ENCODE results near the gene FHOD3. TPM values are rescaled to one million over a fixed set of nuclear protein-coding genes. Genes with fewer than 3 reads are reported as not detected.

Gene FHOD3
- total and polyA plus RNA-seq, 7 donors: 5.4 to 98.2 (median 20.2) TPM

GRCh38 chr18:36580266-36580665, 282.8 kb downstream of the FHOD3 start:
- H3K4me3 ChIP-seq: no peak overlapping the region
- no peaks in the 10 kb centered on the region for H3K4me1 ChIP-seq
- H3K36me3 ChIP-seq (ENCODE audit: insufficient read depth in 1 of 2, low read depth in 1 of 2): peaks cover 0 to 3% of the 10 kb centered on the region in 2 donors
- intact Hi-C loops (cut with DNase I): no loop called here
- no peaks in the 10 kb centered on the region for H3K9me3 ChIP-seq
- peak overlapping the region; percentile 30 for H3K27ac ChIP-seq
- no peaks in the 10 kb centered on the region for H3K27me3 ChIP-seq (ENCODE audit: insufficient read depth in 3 of 3, low read length in 2 of 3)
- peak; percentile 28 to 59 for DNase-seq
- peak; percentile 51 to 76 (median 62) for ATAC-seq
- 50 to 75% (median 58%) methylated on average over 2 of the region's 2 CpGs for WGBS, 3 donors
- no peak for TF ChIP-seq CTCF (IDR thresholded peaks at IDR 0.05)

- DNase-seq (no peak), ATAC-seq (peak in 1 of 4 donors; percentile 40)
- WGBS, 3 donors: 86 to 94% (median 94%) methylated on average over 6 of the region's 6 CpGs
- H3K4me3 ChIP-seq: no peak overlapping the region
- no peaks in the 10 kb centered on the region for H3K4me1 ChIP-seq
- peak overlapping the region; percentile 30 for H3K27ac ChIP-seq
- no peaks in the 10 kb centered on the region for H3K27me3 ChIP-seq (ENCODE audit: insufficient read depth in 3 of 3, low read length in 2 of 3)
- no peaks in the 10 kb centered on the region for H3K9me3 ChIP-seq
- intact Hi-C loops (cut with DNase I): no loop called here
- no peak for TF ChIP-seq CTCF (IDR thresholded peaks at IDR 0.05)
- peaks cover 0 to 3% of the 10 kb centered on the region in 2 donors for H3K36me3 ChIP-seq (ENCODE audit: insufficient read depth in 1 of 2, low read depth in 1 of 2)
Measured at GRCh38 chr18:36580874-36581750, 283.6 kb downstream of the FHOD3 start.

- Histone ChIP-seq H3K27ac (no peak overlapping the region), H3K9me3 (no peaks in the 10 kb centered on the region), H3K4me1 (no peaks in the 10 kb centered on the region), H3K36me3 (ENCODE audit: insufficient read depth in 1 of 2, low read depth in 1 of 2) (no peaks in the 10 kb centered on the region), H3K4me3 (no peak overlapping the region), H3K27me3 (ENCODE audit: insufficient read depth in 3 of 3, low read length in 2 of 3) (no peaks in the 10 kb centered on the region)
- DNase-seq (no peak), ATAC-seq (no peak)
- TF ChIP-seq CTCF (IDR thresholded peaks at IDR 0.05): no peak
- intact Hi-C loops (cut with DNase I): no loop called here
- 61 to 68% (median 68%) methylated on average over 5 of the region's 5 CpGs for WGBS, 3 donors
Measured at GRCh38 chr18:36582988-36583745, 285.7 kb downstream of the FHOD3 start.

GRCh38 chr18:36589857-36590543, 292.5 kb downstream of the FHOD3 start:
- H3K4me1 ChIP-seq: no peaks in the 10 kb centered on the region
- H3K9me3 ChIP-seq: no peaks in the 10 kb centered on the region
- 68 to 83% (median 73%) methylated on average over 10 of the region's 10 CpGs for WGBS, 3 donors
- no peak for TF ChIP-seq CTCF (IDR thresholded peaks at IDR 0.05)
- H3K27ac ChIP-seq: no peak overlapping the region
- intact Hi-C loops (cut with DNase I): no loop called here
- no peaks in the 10 kb centered on the region for H3K27me3 ChIP-seq (ENCODE audit: insufficient read depth in 3 of 3, low read length in 2 of 3)
- ATAC-seq (no peak), DNase-seq (no peak)
- H3K36me3 ChIP-seq (ENCODE audit: insufficient read depth in 1 of 2, low read depth in 1 of 2): no peaks in the 10 kb centered on the region
- H3K4me3 ChIP-seq: no peak overlapping the region
